PC-9 (cell line): ENCODE results near the gene GPHA2. TPM values are rescaled to one million over a fixed set of nuclear protein-coding genes. Genes with fewer than 3 reads are reported as not detected.

ENCODE experiments used
- BruUV-seq: library from RNA; stranded (reverse); fragments of 400-500 nt; replicated peaks from 2 replicates; lab custom pipeline; 2021; lab: Mats Ljungman, UMichigan
- CTCF ChIA-PET: fragments of 300-600 bp; sonication (Branson Sonifier 250); formaldehyde crosslinking; loops from one replicate; lab custom pipeline; 2022; ENCODE audit warnings: antibody characterized with exemption; lab: Charles Lee
- POLR2A ChIA-PET: fragments of 300-600 bp; sonication (Branson Sonifier 250); formaldehyde crosslinking; loops from one replicate; lab custom pipeline; 2022; ENCODE audit warnings: antibody characterized with exemption; ENCODE audit not compliant: unreplicated experiment; lab: Charles Lee
- DNase-seq, 2 experiments: peaks; one replicate each; pipeline versions ENCODE4 v3.0.0 to v3.0.0-alpha.2; 2015 to 2022; ENCODE audit warnings: mixed read lengths in 1 of 2
- H2AFZ ChIP-seq: fragments of 200-600 bp; sonication (generic); 2 replicates; pipeline ENCODE4 v1.8.1; 2017; ENCODE audit warnings: antibody characterized with exemption
- H3F3A ChIP-seq: fragments of 200-600 bp; sonication (generic); 2 replicates; pipeline ENCODE4 v1.8.1; 2017; ENCODE audit warnings: antibody characterized with exemption, mild to moderate bottlenecking, low read depth; ENCODE audit not compliant: insufficient read depth
- H3K27ac ChIP-seq: fragments of 200-600 bp; sonication (generic); 2 replicates; pipeline ENCODE4 v1.6.1; 2016; ENCODE audit warnings: mixed run types
- H3K27me3 ChIP-seq: fragments of 200-600 bp; sonication (generic); 2 replicates; pipeline ENCODE4 v1.6.1; 2016; ENCODE audit warnings: low read depth, mixed run types; ENCODE audit not compliant: insufficient read depth
- H3K36me3 ChIP-seq: fragments of 200-600 bp; sonication (generic); 2 replicates; pipeline ENCODE4 v1.6.1; 2016; ENCODE audit warnings: low read depth, mixed run types
- H3K4me1 ChIP-seq: fragments of 200-600 bp; sonication (generic); replicated peaks from 2 replicates; pipeline ENCODE4 v1.6.1; 2016; ENCODE audit warnings: mixed run types; ENCODE audit not compliant: insufficient read depth
- H3K4me2 ChIP-seq: fragments of 200-600 bp; sonication (generic); 2 replicates; pipeline ENCODE4 v1.6.1; 2017; ENCODE audit warnings: mixed run types
- H3K4me3 ChIP-seq: fragments of 200-600 bp; sonication (generic); 2 replicates; pipeline ENCODE4 v1.6.1; 2016; ENCODE audit warnings: mixed run types
- H3K79me2 ChIP-seq: fragments of 200-600 bp; sonication (generic); 2 replicates; pipeline ENCODE4 v1.6.1; 2017; ENCODE audit warnings: low read depth, mixed run types
- H3K9me2 ChIP-seq: fragments of 200-600 bp; sonication (generic); 2 replicates; pipeline ENCODE4 v1.8.1; 2017; ENCODE audit warnings: mild to moderate bottlenecking; ENCODE audit not compliant: insufficient read depth
- H3K9me3 ChIP-seq: fragments of 200-600 bp; sonication (generic); 2 replicates; pipeline ENCODE4 v1.8.1; 2016; ENCODE audit warnings: low read depth; ENCODE audit not compliant: insufficient read depth
- H4K20me1 ChIP-seq: fragments of 200-600 bp; sonication (generic); 2 replicates; pipeline ENCODE4 v1.8.1; 2017; ENCODE audit not compliant: insufficient read depth
- CTCF ChIP-seq: fragments of 200-600 bp; sonication (generic); conservative IDR thresholded peaks from 2 replicates; pipeline ENCODE4 v1.6.1; 2017; ENCODE audit warnings: mixed run types, antibody characterized with exemption, mild to moderate bottlenecking, moderate library complexity
- EZH2 ChIP-seq: fragments of 200-600 bp; sonication (generic); IDR thresholded peaks from 2 replicates; pipeline ENCODE4 v1.8.0; 2017; ENCODE audit warnings: antibody characterized with exemption, low read depth
- intact Hi-C: fragments of 100-400 bp; cut with micrococcal nuclease; formaldehyde crosslinking; loops from one replicate; pipeline ENCODE4 v1.10.0; 2022; ENCODE audit not compliant: unreplicated experiment
- total RNA-seq: library from RNA; stranded (reverse); gene quantifications from 2 replicates; pipeline ENCODE4 v1.2.3, GENCODE V29; 2021

Gene GPHA2
- total RNA-seq, 1 experiment from 2014 or later = 1.0 TPM

- intact Hi-C loops = no loop called here
- Histone ChIP-seq H3F3A (peaks cover 12% of the 10 kb centered on the region; the same call in 1 of the 2 replicates), H3K27ac (no peak overlapping the region), H4K20me1 (peaks cover 4% of the 10 kb centered on the region; the same call in 1 of the 2 replicates), H3K4me3 (no peak overlapping the region), H3K9me2 (no peaks in the 10 kb centered on the region), H2AFZ (no peak overlapping the region), H3K36me3 (peaks cover 3% of the 10 kb centered on the region; the same call in 1 of the 2 replicates), H3K27me3 (no peaks in the 10 kb centered on the region), H3K4me2 (no peak overlapping the region), H3K79me2 (no peaks in the 10 kb centered on the region), H3K9me3 (no peaks in the 10 kb centered on the region), H3K4me1 (no peaks in the 10 kb centered on the region)
- no peak for TF ChIP-seq CTCF
- no peak for TF ChIP-seq EZH2
- BruUV-seq = no TSS peak
- ChIA-PET POLR2A (no interaction called here), CTCF (no interaction called here)
- no peak for DNase-seq
Measured at GRCh38 chr11:64896448-64897022, 39.2 kb downstream of the GPHA2 start.

- DNase-seq = no peak
- H3K4me2 ChIP-seq = no peak overlapping the region
- H4K20me1 ChIP-seq = 0 out of 2 replicates have a peak, but pooled peaks cover 4% of the 10 kb centered on the region
- no peak overlapping the region for H2AFZ ChIP-seq
- no peaks in the 10 kb centered on the region for H3K4me1 ChIP-seq
- H3K27ac ChIP-seq = no peak overlapping the region
- intact Hi-C loops = loop anchor here (1.0 to 2.0 kb wide), 2 partner anchors 48 to 108 kb away; no protein-coding TSS in a partner anchor
- no peak overlapping the region for H3K4me3 ChIP-seq
- peaks cover 13% of the 10 kb centered on the region; the same call in 1 of the 2 replicates for H3F3A ChIP-seq
- 0 out of 2 replicates have a peak, but pooled peaks cover 3% of the 10 kb centered on the region for H3K36me3 ChIP-seq
- ChIA-PET POLR2A (interaction anchor here (0.6 kb wide), 1 partner anchor 526 kb away, joined by 9 read pairs; no protein-coding TSS in a partner anchor), CTCF (interaction anchor here (0.6 kb wide), 1 partner anchor 41 kb away, joined by 3 read pairs; no protein-coding TSS in a partner anchor)
- no peaks in the 10 kb centered on the region for H3K79me2 ChIP-seq
- no peaks in the 10 kb centered on the region for H3K9me2 ChIP-seq
- TF ChIP-seq EZH2 (no peak), CTCF (no peak)
- H3K27me3 ChIP-seq = no peaks in the 10 kb centered on the region
- BruUV-seq = no TSS peak
- H3K9me3 ChIP-seq = no peaks in the 10 kb centered on the region
Measured at GRCh38 chr11:64894812-64895452, 40.8 kb downstream of the GPHA2 start.

GRCh38 chr11:64894070-64894811 lies 41.5 kb downstream of the GPHA2 start:
- Histone ChIP-seq H3K4me1 (peaks cover 1% of the 10 kb centered on the region; the same call in 1 of the 2 replicates), H3K36me3 (0 out of 2 replicates have a peak, but pooled peaks cover 3% of the 10 kb centered on the region), H3K4me3 (no peak overlapping the region), H3K4me2 (no peak overlapping the region), H2AFZ (no peak overlapping the region), H4K20me1 (0 out of 2 replicates have a peak, but pooled peaks cover 4% of the 10 kb centered on the region), H3K9me2 (no peaks in the 10 kb centered on the region), H3K27me3 (no peaks in the 10 kb centered on the region), H3K27ac (no peak overlapping the region), H3K9me3 (no peaks in the 10 kb centered on the region), H3F3A (peaks cover 14% of the 10 kb centered on the region; the same call in 1 of the 2 replicates), H3K79me2 (no peaks in the 10 kb centered on the region)
- ChIA-PET CTCF (interaction anchor here (0.5 to 0.6 kb wide), 5 partner anchors 14 to 133 kb away, joined by 3 to 7 read pairs (median 4); partner anchors contain the start of gene EHD1), POLR2A (interaction anchor here (0.6 kb wide), 2 partner anchors 526 to 578 kb away, joined by 4 to 9 read pairs; no protein-coding TSS in a partner anchor)
- TF ChIP-seq CTCF = peak; percentile 96
- TF ChIP-seq EZH2 = no peak
- no TSS peak for BruUV-seq
- DNase-seq = peak; percentile 53 to 87
- intact Hi-C loops = loop anchor here (1.0 to 2.0 kb wide), 2 partner anchors 47 to 107 kb away; no protein-coding TSS in a partner anchor
